ENCODE measurements around the gene LMAN1. TPM values are rescaled to one million over a fixed set of nuclear protein-coding genes. Genes with fewer than 3 reads are reported as not detected.

The LMAN1 gene
- total RNA-seq, 1 donor from 2014 or later, result 68.4 TPM

- no peak overlapping the region for H3K9ac ChIP-seq (ENCODE audit: low read depth in 1 of 3, low read length in 3 of 3)
- H3K4me3 ChIP-seq (ENCODE audit: low read length in 3 of 3), result no peak overlapping the region
- H3K4me1 ChIP-seq (ENCODE audit: control insufficient read depth in 3 of 3, insufficient read depth in 3 of 3, low read length in 3 of 3), result no peaks in the 10 kb centered on the region
- no peaks in the 10 kb centered on the region for H3K9me3 ChIP-seq (ENCODE audit: control insufficient read depth in 3 of 3, low read length in 3 of 3)
- H3K27me3 ChIP-seq (ENCODE audit: control insufficient read depth in 3 of 3, insufficient read depth in 3 of 3, low read length in 3 of 3), result peaks cover 16 to 45% (median 22%) of the 10 kb centered on the region in 3 donors
- no peaks in the 10 kb centered on the region for H3K36me3 ChIP-seq (ENCODE audit: control insufficient read depth in 3 of 3, insufficient read depth in 3 of 3, low read length in 3 of 3)
- no peak overlapping the region for H3K27ac ChIP-seq (ENCODE audit: low read depth, low read length)
Measured at GRCh38 chr18:59282341-59282740, 76.7 kb downstream of the LMAN1 start.

- no peaks in the 10 kb centered on the region for H3K4me1 ChIP-seq (ENCODE audit: control insufficient read depth in 3 of 3, insufficient read depth in 3 of 3, low read length in 3 of 3)
- no peak overlapping the region for H3K27ac ChIP-seq (ENCODE audit: low read depth, low read length)
- no peaks in the 10 kb centered on the region for H3K36me3 ChIP-seq (ENCODE audit: control insufficient read depth in 3 of 3, insufficient read depth in 3 of 3, low read length in 3 of 3)
- no peaks in the 10 kb centered on the region for H3K9me3 ChIP-seq (ENCODE audit: control insufficient read depth in 3 of 3, low read length in 3 of 3)
- H3K9ac ChIP-seq (ENCODE audit: low read depth in 1 of 3, low read length in 3 of 3), result no peak overlapping the region
- no peak overlapping the region for H3K4me3 ChIP-seq (ENCODE audit: low read length in 3 of 3)
- H3K27me3 ChIP-seq (ENCODE audit: control insufficient read depth in 3 of 3, insufficient read depth in 3 of 3, low read length in 3 of 3), result peaks cover 33 to 56% (median 45%) of the 10 kb centered on the region in 3 donors
Measured at GRCh38 chr18:59279722-59280121, 79.3 kb downstream of the LMAN1 start.

- no peak overlapping the region for H3K9ac ChIP-seq (ENCODE audit: low read depth in 1 of 3, low read length in 3 of 3)
- H3K9me3 ChIP-seq (ENCODE audit: control insufficient read depth in 3 of 3, low read length in 3 of 3), result no peaks in the 10 kb centered on the region
- H3K36me3 ChIP-seq (ENCODE audit: control insufficient read depth in 3 of 3, insufficient read depth in 3 of 3, low read length in 3 of 3), result no peaks in the 10 kb centered on the region
- H3K4me3 ChIP-seq (ENCODE audit: low read length in 3 of 3), result no peak overlapping the region
- H3K4me1 ChIP-seq (ENCODE audit: control insufficient read depth in 3 of 3, insufficient read depth in 3 of 3, low read length in 3 of 3), result no peaks in the 10 kb centered on the region
- H3K27ac ChIP-seq (ENCODE audit: low read depth, low read length), result no peak overlapping the region
- H3K27me3 ChIP-seq (ENCODE audit: control insufficient read depth in 3 of 3, insufficient read depth in 3 of 3, low read length in 3 of 3), result peaks cover 39 to 60% (median 48%) of the 10 kb centered on the region in 3 donors
Measured at GRCh38 chr18:59279193-59279592, 79.9 kb downstream of the LMAN1 start.

GRCh38 chr18:59278793-59279192 lies 80.3 kb downstream of the LMAN1 start:
- Histone ChIP-seq H3K4me1 (ENCODE audit: control insufficient read depth in 3 of 3, insufficient read depth in 3 of 3, low read length in 3 of 3) (peaks cover 0 to 3% (median 0%) of the 10 kb centered on the region in 3 donors), H3K4me3 (ENCODE audit: low read length in 3 of 3) (no peak overlapping the region), H3K27me3 (ENCODE audit: control insufficient read depth in 3 of 3, insufficient read depth in 3 of 3, low read length in 3 of 3) (peaks cover 43 to 62% (median 51%) of the 10 kb centered on the region in 3 donors), H3K27ac (ENCODE audit: low read depth, low read length) (no peak overlapping the region), H3K9ac (ENCODE audit: low read depth in 1 of 3, low read length in 3 of 3) (no peak overlapping the region), H3K9me3 (ENCODE audit: control insufficient read depth in 3 of 3, low read length in 3 of 3) (no peaks in the 10 kb centered on the region), H3K36me3 (ENCODE audit: control insufficient read depth in 3 of 3, insufficient read depth in 3 of 3, low read length in 3 of 3) (no peaks in the 10 kb centered on the region)

Other genes with a start within 250 kb of the LMAN1 start
- gene SEC11C, start 219.4 kb downstream of the LMAN1 start, total RNA-seq, result 5.2 TPM
- gene GRP, start 139.1 kb downstream of the LMAN1 start, total RNA-seq, result not detected
- not detected for gene RAX, start 85.8 kb downstream of the LMAN1 start, total RNA-seq
- not detected for gene CPLX4, start 40.6 kb downstream of the LMAN1 start, total RNA-seq

Measured in skeletal muscle tissue (tissue), 4 donors.